ENCODE measurements around the gene HINT3.

DNA sequence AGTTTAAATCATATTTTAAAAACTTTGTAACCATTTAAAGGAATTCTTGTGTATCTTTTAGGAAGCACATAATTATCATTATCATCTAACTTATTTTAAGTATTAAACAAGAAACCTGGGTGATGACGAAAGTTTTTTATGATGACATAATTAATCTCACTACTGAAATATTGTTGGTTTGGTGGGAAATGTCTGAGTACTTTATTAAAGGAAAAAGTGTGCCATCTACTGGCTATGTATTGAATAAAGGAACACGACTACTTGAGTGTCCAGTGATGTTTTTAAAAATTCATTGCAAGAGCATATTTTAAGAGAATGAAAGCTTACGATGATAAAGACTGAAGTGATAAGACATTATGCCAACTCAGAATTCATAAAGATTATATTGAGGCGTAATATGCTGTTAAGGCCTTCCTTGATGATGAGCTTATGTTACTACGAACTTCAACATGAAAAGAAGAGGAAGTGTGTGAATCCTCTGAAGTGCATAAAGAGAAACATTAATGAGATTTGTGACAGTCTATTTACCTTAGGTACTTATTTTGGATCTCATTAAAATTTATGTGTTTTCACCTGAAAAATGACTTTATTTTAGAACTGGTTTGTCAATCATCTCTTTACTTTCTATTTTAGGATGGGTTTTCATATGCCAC is 17.8 kb downstream of the HINT3 start:
- TF ChIP-seq POLR2A (IDR thresholded peaks at IDR 0.05) = no peak
- no peak for TF ChIP-seq CTCF (IDR thresholded peaks at IDR 0.05)
